Vagina (tissue), 2 donors: ENCODE data around the gene INTS6.

Source experiments
- CTCF ChIP-seq, 3 experiments: fragments of 450-650 bp in 2 of 3; fragments of 200-600 bp in 1 of 3; sonication (generic) in 1 of 3; IDR thresholded peaks; one replicate each; pipeline ENCODE4 v1.5.1; 2017 to 2019; ENCODE audit warnings: antibody characterized with exemption in 3 of 3, mild to moderate bottlenecking in 2 of 3, moderate library complexity in 2 of 3
- POLR2A ChIP-seq, 2 donors: fragments of 450-650 bp; IDR thresholded peaks; one replicate each; pipeline ENCODE4 v1.6.1; 2017; ENCODE audit warnings: antibody characterized with exemption in 2 of 2, mild to moderate bottlenecking in 2 of 2, moderate library complexity in 2 of 2
- POLR2AphosphoS5 ChIP-seq, 2 donors: sonication (generic); formaldehyde crosslinking; IDR thresholded peaks; one replicate each; pipeline ENCODE4 v1.9.0; 2017; ENCODE audit warnings: antibody characterized with exemption in 2 of 2, mild to moderate bottlenecking in 2 of 2, low read depth in 1 of 2; ENCODE audit not compliant: insufficient read depth in 1 of 2

GRCh38 chr13:51359352-51359751 is 93.5 kb downstream of the INTS6 start:
- TF ChIP-seq POLR2AphosphoS5 (IDR thresholded peaks at IDR 0.05; ENCODE audit: insufficient read depth in 1 of 2, low read depth in 1 of 2) (no peak), CTCF (IDR thresholded peaks at IDR 0.05) (no peak), POLR2A (IDR thresholded peaks at IDR 0.05) (no peak)
